Left lobe of liver (tissue), 2 donors: ENCODE data around the gene STK32B. TPM values are rescaled to one million over a fixed set of nuclear protein-coding genes. Genes with fewer than 3 reads are reported as not detected.
"Not testable (repeated sequence)": the region's sequence is repeated elsewhere in the genome, so short reads cannot be mapped to it uniquely, and the experiment has no call there.

ENCODE experiments used
- ATAC-seq: fragments of 200-7000 bp; cut with Tn5 transposase; one replicate; pipeline ENCODE4 v1.9.1; 2020; ENCODE audit warnings: mild to moderate bottlenecking, moderate library complexity
- DNase-seq: peaks from one replicate; pipeline ENCODE4 v3.0.0-alpha.2; 2020; ENCODE audit warnings: low spot score
- total RNA-seq: library from RNA; stranded (reverse); gene quantifications from one replicate; pipeline ENCODE4 v1.2.1, GENCODE V29; 2021
- donor health status: DM: no; HTN: no; CAD: no; lungs with moderate emphysema.
- donor health status: DM: no; HTN: yes; CAD: no.

STK32B gene
- total RNA-seq, 1 donor from 2014 or later: 0.25 TPM

GRCh38 chr4:5156682-5157081 is 105.4 kb downstream of the STK32B start:
- ATAC-seq (no peak), DNase-seq (no peak)

GRCh38 chr4:5157791-5158770 is 106.8 kb downstream of the STK32B start:
- ATAC-seq (no peak), DNase-seq (no peak)

GRCh38 chr4:5158825-5159224 is 107.5 kb downstream of the STK32B start:
- ATAC-seq (no peak), DNase-seq (no peak)

GRCh38 chr4:5160668-5161067 is 109.4 kb downstream of the STK32B start:
- DNase-seq (no peak), ATAC-seq (no peak)

- ATAC-seq (no peak), DNase-seq (no peak)
Measured at GRCh38 chr4:5162909-5163508, 111.7 kb downstream of the STK32B start.

GRCh38 chr4:5164221-5164912 is 113.1 kb downstream of the STK32B start:
- ATAC-seq (no peak), DNase-seq (no peak)

- no peak for DNase-seq
Measured at GRCh38 chr4:5165420-5166369, 114.4 kb downstream of the STK32B start.

GRCh38 chr4:5166377-5166776 is 115.1 kb downstream of the STK32B start:
- DNase-seq: no peak
- ATAC-seq: no peak

More at GRCh38 chr4:5165420-5166369, 114.4 kb downstream of the STK32B start:
- no peak for ATAC-seq

GRCh38 chr4:5168891-5169290 is 117.6 kb downstream of the STK32B start:
- ATAC-seq (no peak), DNase-seq (no peak)

- DNase-seq, ATAC-seq: not testable (repeated sequence)
Measured at GRCh38 chr4:5175836-5176235, 124.6 kb downstream of the STK32B start.

- no peak for DNase-seq
- no peak for ATAC-seq
Measured at GRCh38 chr4:5184606-5185005, 133.3 kb downstream of the STK32B start.

- ATAC-seq (no peak), DNase-seq (no peak)
Measured at GRCh38 chr4:5185551-5185950, 134.3 kb downstream of the STK32B start.

GRCh38 chr4:5186271-5187064 is 135.2 kb downstream of the STK32B start:
- DNase-seq (no peak), ATAC-seq (no peak)

GRCh38 chr4:5188130-5188529 is 136.8 kb downstream of the STK32B start:
- ATAC-seq (no peak), DNase-seq (no peak)

- no peak for DNase-seq
- ATAC-seq: no peak
Measured at GRCh38 chr4:5191831-5192230, 140.6 kb downstream of the STK32B start.

GRCh38 chr4:5192271-5192670 is 141.0 kb downstream of the STK32B start:
- ATAC-seq (no peak), DNase-seq (no peak)

GRCh38 chr4:5192678-5193077 is 141.4 kb downstream of the STK32B start:
- ATAC-seq: no peak
- DNase-seq: no peak

GRCh38 chr4:5198656-5199541 is 147.6 kb downstream of the STK32B start:
- DNase-seq (no peak), ATAC-seq (no peak)

- ATAC-seq: no peak
- no peak for DNase-seq
Measured at GRCh38 chr4:5199912-5200311, 148.6 kb downstream of the STK32B start.
